Brain microvascular endothelial cell (primary cell): Measurements from ENCODE around the gene FAM131B.

ENCODE experiments used
- DNase-seq: peaks from one replicate; pipeline ENCODE4 v3.0.0-alpha.2; 2020
- H3K27ac ChIP-seq: fragments of 250-450 bp; sonication (Bioruptor Pico); 2 replicates; pipeline ENCODE4 v1.5.1; 2020; ENCODE audit warnings: mild to moderate bottlenecking, moderate library complexity
- H3K27me3 ChIP-seq: fragments of 250-450 bp; sonication (Bioruptor Pico); replicated peaks from 2 replicates; pipeline ENCODE4 v1.5.1; 2020; ENCODE audit warnings: mild to moderate bottlenecking
- H3K36me3 ChIP-seq: fragments of 250-450 bp; sonication (Bioruptor Pico); replicated peaks from 2 replicates; pipeline ENCODE4 v1.5.1; 2020; ENCODE audit warnings: mild to moderate bottlenecking
- H3K4me3 ChIP-seq: 2 replicates; pipeline ENCODE4 v1.5.1; 2011; ENCODE audit warnings: low read depth, mild to moderate bottlenecking, control low read depth, low read length, moderate library complexity
- CTCF ChIP-seq: IDR thresholded peaks from 2 replicates; pipeline ENCODE4 v1.5.1; 2011; ENCODE audit warnings: low read depth, mild to moderate bottlenecking, moderate library complexity, low read length, control low read depth, inconsistent platforms; ENCODE audit errors: missing control alignments
- in situ Hi-C: cut with HindIII; loops from 2 replicates; pipeline ENCODE4 v1.10.0; 2017; ENCODE audit warnings: low sequenced_read_pairs, low pct_ligation_motif_present

FAM131B gene

GRCh38 chr7:143399151-143399550, 36.6 kb upstream of the FAM131B start:
- H3K27ac ChIP-seq, result no peak overlapping the region
- H3K4me3 ChIP-seq, result no peak overlapping the region
- TF ChIP-seq CTCF, result no peak
- H3K27me3 ChIP-seq, result no peaks in the 10 kb centered on the region
- no peak for DNase-seq
- in situ Hi-C loops, result no loop called here
- H3K36me3 ChIP-seq, result no peaks in the 10 kb centered on the region

- DNase-seq, result no peak
- no peaks in the 10 kb centered on the region for H3K27me3 ChIP-seq
- no peak overlapping the region for H3K27ac ChIP-seq
- in situ Hi-C loops, result no loop called here
- TF ChIP-seq CTCF, result no peak
- no peaks in the 10 kb centered on the region for H3K36me3 ChIP-seq
- H3K4me3 ChIP-seq, result no peak overlapping the region
These were observed 36.1 kb upstream of the FAM131B start for GRCh38 chr7:143398616-143399015.

DNA sequence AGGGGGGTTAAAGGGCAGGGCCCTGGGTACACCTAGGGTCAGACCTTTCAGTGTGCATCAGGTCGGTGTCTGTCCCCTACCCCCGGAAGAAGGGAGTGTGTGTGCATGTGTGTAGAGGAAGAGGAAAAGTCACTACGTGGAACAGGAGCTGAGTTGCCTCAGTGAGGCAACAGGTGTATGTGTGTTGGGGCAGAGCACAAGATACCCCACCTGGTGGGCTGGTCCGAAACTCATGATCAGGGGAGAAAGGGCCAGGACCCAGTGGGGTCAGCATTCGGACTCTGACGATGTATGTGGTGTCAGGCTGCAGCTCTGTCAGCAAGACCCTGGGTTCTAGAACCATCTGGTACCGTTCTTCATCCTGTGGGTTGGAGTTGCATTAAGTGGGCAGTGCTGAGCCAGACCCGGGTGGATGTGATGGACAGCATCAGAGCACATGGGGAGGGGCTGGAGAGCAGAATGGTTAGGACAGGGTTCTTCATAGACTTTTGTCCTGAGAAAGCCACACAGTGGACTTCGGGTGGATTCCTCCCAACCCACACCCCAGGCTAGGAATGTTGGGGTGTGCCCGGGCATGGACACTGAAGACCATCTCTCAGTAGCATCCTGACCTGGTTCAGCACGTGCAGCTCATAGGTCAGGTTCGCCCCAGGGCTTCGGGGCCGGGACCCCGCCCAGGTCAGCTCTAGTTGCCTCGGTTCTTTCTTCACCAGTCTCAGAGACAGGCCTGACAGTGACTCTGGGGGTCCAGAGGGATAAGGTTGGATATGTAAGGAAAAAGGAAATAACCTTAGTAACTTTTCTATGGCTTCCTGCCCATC, 35.4 kb upstream of the FAM131B start:
- no peak overlapping the region for H3K4me3 ChIP-seq
- TF ChIP-seq CTCF, result no peak
- DNase-seq, result no peak
- H3K36me3 ChIP-seq, result peaks cover 2% of the 10 kb centered on the region
- H3K27ac ChIP-seq, result no peak overlapping the region
- H3K27me3 ChIP-seq, result no peaks in the 10 kb centered on the region
- in situ Hi-C loops, result no loop called here

DNA sequence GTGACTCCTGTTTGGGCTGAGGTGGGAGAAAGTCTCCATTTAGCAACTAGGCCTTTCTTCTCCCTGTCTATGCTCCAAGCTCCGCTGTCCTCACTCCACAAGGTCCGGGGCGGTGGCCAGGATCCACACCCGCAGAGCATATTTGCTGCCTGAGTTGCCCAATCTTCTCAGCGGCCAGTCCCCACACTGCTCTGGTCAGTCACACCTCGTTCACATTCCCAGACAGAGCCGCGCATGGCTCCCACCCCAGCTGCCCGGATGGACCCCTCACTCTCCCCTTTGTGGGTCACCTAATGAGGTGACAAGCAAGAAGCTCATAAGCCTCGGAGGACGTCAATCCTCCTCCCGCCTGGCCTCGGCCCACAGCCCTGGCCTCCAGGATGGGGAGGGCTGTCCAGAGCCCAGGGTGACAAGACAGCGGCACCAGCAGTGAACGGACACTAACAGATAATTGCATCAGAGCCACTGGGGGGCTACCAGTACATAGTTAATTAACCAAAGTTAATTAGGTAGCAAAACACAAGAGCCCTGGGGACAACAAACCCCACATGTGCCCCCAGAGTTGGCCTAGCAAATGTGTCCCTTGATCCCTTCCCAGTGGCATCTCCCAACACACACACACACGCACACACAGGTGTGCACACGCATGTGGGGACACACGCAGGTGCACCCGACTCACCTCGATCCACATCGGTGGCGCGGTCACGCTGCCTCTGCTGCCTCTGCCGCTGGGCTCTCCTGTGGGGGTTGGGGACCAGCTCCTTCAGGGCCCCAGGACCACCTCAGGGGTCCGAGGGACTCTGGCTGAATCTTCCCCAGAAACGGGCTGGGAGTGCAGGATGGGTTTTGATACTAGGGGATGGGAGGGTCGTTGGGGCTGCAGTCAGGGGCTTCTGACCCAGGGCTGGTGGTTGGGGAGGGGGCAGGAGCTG, 34.4 kb upstream of the FAM131B start:
- H3K27ac ChIP-seq, result no peak overlapping the region
- H3K36me3 ChIP-seq, result peaks cover 12% of the 10 kb centered on the region
- in situ Hi-C loops, result no loop called here
- DNase-seq, result no peak
- no peaks in the 10 kb centered on the region for H3K27me3 ChIP-seq
- no peak for TF ChIP-seq CTCF
- no peak overlapping the region for H3K4me3 ChIP-seq

DNA sequence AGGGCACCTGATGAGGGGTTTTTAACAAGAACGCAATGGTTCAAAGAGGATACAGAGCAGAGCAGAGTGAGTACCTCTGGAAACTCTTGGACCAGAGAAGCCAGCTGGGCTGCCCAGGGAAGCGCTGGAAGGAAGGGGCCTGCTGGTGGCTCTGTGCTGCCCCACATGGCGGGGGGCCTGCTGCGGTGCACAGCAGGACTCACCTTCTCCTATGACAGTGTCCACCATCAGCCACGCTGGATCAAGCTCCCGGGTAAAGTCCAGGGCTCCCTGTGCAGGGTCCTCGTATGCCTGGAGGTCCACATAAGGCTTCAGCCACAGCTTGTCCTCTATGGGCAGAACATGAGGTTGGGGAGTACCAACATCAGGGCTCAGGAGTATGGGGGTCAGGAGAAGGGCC, 33.7 kb upstream of the FAM131B start:
- Histone ChIP-seq H3K27me3 (no peaks in the 10 kb centered on the region), H3K27ac (no peak overlapping the region), H3K4me3 (no peak overlapping the region), H3K36me3 (peaks cover 19% of the 10 kb centered on the region)
- no peak for DNase-seq
- in situ Hi-C loops, result no loop called here
- no peak for TF ChIP-seq CTCF
